Suppressor macrophage treated with lipopolysaccharide for 4 hours (primary cell): ENCODE data around the gene POU2F3.
"Not testable (repeated sequence)": the region's sequence is repeated elsewhere in the genome, so short reads cannot be mapped to it uniquely, and the experiment has no call there.

Experiments used
- DNase-seq: peaks from one replicate; pipeline ENCODE4 v3.0.0-alpha.2; 2020

POU2F3 gene

GRCh38 chr11:120227228-120227852, 12.6 kb upstream of the POU2F3 start:
- DNase-seq = peak; percentile 27

- DNase-seq = no peak
These were observed 11.1 kb upstream of the POU2F3 start for GRCh38 chr11:120228794-120229384.

GRCh38 chr11:120229451-120230424, 10.2 kb upstream of the POU2F3 start:
- peak; percentile 55 for DNase-seq

GRCh38 chr11:120230433-120231071, 9.4 kb upstream of the POU2F3 start:
- no peak for DNase-seq

- DNase-seq = no peak
These were observed 8.0 kb upstream of the POU2F3 start for GRCh38 chr11:120231963-120232362.

GRCh38 chr11:120233207-120233803, 6.6 kb upstream of the POU2F3 start:
- DNase-seq = no peak

- peak; percentile 51 for DNase-seq
These were observed 4.8 kb upstream of the POU2F3 start for GRCh38 chr11:120235024-120235628.

- no peak for DNase-seq
These were observed 3.5 kb upstream of the POU2F3 start for GRCh38 chr11:120236169-120237107.

- DNase-seq = no peak
These were observed 846 bp upstream of the POU2F3 start for GRCh38 chr11:120238968-120239620.

GRCh38 chr11:120240866-120241265, 926 bp downstream of the POU2F3 start:
- DNase-seq = no peak

- DNase-seq = no peak
These were observed 1.3 kb downstream of the POU2F3 start for GRCh38 chr11:120241277-120241676.

GRCh38 chr11:120243221-120243620, 3.3 kb downstream of the POU2F3 start:
- no peak for DNase-seq

GRCh38 chr11:120244476-120245365, 4.8 kb downstream of the POU2F3 start:
- DNase-seq = no peak

- no peak for DNase-seq
These were observed 5.5 kb downstream of the POU2F3 start for GRCh38 chr11:120245434-120245833.

- DNase-seq = peak; percentile 31
These were observed 8.8 kb downstream of the POU2F3 start for GRCh38 chr11:120248551-120249278.

- DNase-seq = no peak
These were observed 9.6 kb downstream of the POU2F3 start for GRCh38 chr11:120249279-120250262.

GRCh38 chr11:120253377-120253776, 13.4 kb downstream of the POU2F3 start:
- DNase-seq = not testable (repeated sequence)
